Measurements from ENCODE around the gene TUBB2A. TPM values are rescaled to one million over a fixed set of nuclear protein-coding genes. Genes with fewer than 3 reads are reported as not detected.
"Not testable (repeated sequence)": the region's sequence is repeated elsewhere in the genome, so short reads cannot be mapped to it uniquely, and the experiment has no call there.

The TUBB2A gene
- total RNA-seq, 1 donor from 2014 or later, result 1,207 TPM

- DNase-seq, result not testable (repeated sequence)
Measured at GRCh38 chr6:3179945-3180344, 22.6 kb upstream of the TUBB2A start.

DNA sequence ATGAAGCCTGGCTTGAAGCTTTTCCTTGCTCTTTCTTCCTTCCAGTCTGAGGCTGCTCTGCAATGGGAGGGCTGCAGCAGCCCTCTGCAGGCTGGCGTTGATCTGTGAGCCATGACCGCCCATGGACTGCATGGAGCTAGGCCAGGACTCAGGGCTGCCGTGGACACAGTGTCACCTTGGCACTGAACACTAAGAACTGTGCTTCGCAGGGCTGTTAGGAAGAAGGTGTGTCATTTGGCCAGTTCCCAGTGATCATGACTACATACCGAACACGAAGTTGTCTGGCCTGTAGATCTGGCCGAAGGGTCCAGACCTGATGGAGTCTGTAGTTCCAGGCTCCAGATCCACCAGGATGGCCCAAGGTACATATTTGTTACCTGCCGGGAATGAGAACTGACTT lies 21.3 kb upstream of the TUBB2A start:
- not testable (repeated sequence) for DNase-seq

GRCh38 chr6:3176562-3177355 lies 19.4 kb upstream of the TUBB2A start:
- DNase-seq, result peak; percentile 62

DNA sequence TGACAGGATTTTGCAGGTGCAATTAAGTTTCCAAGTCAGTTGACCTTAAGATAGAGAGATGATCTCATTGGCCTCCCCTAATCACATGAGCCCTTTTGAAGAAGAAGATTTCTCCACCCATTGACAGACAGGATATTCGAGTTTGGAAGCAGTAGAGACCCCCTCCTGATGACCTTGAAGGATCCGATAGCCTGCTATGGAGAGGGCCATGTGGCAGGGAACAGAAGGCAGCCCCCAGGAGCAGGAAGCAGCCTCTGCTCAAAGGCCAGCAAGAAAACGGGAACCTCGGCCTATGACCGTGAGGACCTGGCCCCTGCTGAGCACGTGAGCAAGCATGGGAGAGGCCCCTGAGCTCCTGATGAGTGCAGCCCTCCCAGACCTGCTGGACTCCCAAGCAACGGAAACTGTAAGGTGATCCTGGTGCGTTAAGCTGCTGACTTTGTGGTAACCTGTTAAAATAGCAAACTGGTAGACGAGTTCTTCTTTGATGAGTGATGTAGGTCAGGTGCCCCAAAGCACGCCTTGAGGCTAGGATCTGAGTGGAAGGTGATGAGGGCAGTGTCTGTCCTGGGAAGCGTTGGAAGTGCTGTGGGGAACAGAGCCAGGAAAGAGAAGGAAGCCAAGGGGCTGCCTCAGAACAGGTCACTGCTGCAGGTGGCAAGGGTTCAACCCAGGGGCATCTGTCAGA lies 18.5 kb upstream of the TUBB2A start:
- no peak for DNase-seq

DNA sequence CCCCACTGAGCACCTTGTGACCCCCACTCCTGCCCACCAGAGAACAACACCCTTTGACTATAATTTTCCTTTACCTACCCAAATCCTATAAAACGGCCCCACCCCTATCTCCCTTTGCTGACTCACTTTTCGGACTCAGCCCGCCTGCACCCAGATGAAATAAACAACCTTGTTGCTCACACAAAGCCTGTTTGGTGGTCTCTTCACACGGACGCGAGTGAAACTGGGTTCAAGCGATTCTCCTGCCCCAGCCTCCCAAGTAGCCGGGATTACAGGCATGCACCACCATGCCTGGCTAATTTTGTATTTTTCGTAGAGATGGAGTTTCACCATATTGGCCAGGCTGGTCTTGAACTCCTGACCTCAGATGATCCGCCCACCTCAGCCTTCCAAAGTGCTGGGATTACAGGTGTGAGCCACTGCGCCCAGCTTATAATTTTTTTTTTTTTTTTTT lies 16.3 kb upstream of the TUBB2A start:
- DNase-seq, result not testable (repeated sequence)

GRCh38 chr6:3172789-3173188 lies 15.4 kb upstream of the TUBB2A start:
- not testable (repeated sequence) for DNase-seq

- not testable (repeated sequence) for DNase-seq
Measured at GRCh38 chr6:3171313-3172175, 14.2 kb upstream of the TUBB2A start.

DNA sequence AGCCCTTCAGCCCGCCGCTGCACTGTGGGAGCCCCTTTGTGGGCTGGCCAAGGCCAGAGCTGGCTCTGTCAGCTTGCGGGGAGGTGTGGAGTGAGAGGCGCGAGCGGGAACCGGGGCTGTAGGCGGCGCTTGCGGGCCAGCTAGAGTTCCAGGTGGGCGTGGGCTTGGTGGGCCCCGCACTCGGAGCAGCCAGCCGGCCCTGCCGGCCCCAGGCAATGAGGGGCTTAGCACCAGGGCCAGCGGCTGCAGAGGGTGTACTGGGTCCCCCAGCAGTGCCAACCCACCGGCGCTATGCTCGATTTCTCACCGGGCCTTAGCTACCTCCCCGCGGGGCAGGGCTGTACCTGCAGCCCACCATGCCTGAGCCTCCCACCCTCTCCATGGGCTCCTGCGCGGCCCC lies 13.3 kb upstream of the TUBB2A start:
- not testable (repeated sequence) for DNase-seq

DNA sequence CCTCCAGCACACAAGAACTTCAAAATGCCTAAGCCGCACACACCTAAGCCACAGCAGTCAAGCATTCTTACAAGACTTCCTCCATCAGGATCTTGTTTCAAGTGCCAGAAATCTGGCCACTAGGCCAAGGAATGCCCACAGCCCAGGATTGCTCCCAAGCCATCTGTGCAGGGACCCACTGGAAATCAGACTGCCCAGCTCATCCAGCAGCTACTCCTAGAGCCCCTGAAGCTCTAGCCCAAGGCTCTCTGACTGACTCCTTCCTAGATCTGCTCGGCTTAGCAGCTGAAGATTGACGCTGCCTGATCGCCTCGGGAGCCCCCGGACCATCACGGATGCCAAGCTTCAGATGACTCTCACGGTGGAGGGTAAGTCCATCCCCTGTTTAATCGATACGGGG lies 10.7 kb upstream of the TUBB2A start:
- not testable (repeated sequence) for DNase-seq

DNA sequence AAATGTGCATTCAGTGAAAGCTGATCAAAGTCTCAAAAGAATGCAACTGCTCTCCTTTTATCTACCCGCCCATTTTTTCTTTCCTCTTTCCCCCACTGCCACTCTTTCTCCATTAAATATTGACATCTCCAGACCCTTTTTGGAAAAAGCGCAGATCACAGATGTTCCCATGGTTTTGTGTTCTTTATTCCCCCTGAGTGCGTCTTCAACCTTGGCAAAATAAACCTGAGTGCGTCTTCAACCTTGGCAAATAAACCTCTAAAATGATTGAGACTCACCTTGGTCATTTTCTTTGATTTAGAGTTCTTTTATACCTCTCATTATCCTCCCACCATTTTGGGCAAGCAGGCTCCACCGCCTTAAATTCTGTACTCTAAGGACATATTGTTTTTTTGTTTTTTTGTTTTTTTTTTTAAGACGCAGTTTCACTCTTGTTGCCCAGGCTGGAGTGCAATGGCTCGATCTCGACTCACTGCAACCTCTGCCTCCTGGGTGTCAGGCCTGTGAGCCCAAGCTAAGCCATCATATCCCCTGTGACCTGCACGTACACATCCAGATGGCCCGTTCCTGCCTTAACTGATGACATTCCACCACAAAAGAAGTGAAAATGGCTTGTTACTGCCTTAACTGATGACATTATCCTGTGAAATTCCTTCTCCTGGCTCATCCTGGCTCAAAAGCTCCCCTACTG lies 9.3 kb upstream of the TUBB2A start:
- not testable (repeated sequence) for DNase-seq

GRCh38 chr6:3165631-3166534 lies 8.5 kb upstream of the TUBB2A start:
- DNase-seq, result no peak

- no peak for DNase-seq
Measured at GRCh38 chr6:3164388-3164787, 7.0 kb upstream of the TUBB2A start.

DNA sequence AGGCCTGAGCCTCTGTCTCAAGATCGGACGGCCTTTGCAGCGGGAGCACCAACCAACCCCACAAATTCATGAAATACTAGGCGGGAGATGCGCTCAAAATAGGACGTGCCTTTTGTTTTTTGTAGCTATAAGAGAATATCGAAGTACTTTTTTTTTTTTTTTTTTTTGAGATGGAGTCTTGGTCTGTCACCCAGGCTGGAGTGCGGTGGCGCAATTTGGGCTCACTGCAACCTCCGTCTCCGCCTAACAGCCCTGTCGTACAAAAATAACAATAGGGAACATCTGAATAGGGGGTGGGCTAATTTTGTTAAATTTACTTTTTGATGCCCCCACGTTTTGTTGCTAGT lies 5.9 kb upstream of the TUBB2A start:
- no peak for DNase-seq

GRCh38 chr6:3162565-3163247 lies 5.4 kb upstream of the TUBB2A start:
- peak; percentile 42 for DNase-seq

DNA sequence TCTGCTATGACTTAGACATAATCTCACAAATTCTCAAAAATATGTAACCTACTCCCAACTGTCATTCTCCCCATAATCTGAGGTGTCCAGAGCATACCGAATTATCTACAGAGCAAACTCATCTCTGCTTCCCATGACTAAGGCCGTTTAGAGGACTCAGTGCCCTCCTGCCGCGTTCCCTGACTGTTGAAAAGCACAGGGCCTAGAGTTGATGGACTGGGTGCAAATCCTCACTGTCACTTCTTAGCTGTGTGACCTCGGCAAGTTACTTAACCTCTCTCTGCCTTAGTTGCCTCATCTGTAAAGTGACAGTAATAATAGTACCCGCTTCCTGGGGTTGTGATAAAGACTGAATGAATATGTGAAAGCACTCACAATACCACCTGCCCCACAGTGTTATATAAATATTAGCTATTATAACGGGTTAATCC lies 4.7 kb upstream of the TUBB2A start:
- no peak for DNase-seq

- peak; percentile 56 for DNase-seq
Measured at GRCh38 chr6:3159805-3160781, 2.7 kb upstream of the TUBB2A start.

DNA sequence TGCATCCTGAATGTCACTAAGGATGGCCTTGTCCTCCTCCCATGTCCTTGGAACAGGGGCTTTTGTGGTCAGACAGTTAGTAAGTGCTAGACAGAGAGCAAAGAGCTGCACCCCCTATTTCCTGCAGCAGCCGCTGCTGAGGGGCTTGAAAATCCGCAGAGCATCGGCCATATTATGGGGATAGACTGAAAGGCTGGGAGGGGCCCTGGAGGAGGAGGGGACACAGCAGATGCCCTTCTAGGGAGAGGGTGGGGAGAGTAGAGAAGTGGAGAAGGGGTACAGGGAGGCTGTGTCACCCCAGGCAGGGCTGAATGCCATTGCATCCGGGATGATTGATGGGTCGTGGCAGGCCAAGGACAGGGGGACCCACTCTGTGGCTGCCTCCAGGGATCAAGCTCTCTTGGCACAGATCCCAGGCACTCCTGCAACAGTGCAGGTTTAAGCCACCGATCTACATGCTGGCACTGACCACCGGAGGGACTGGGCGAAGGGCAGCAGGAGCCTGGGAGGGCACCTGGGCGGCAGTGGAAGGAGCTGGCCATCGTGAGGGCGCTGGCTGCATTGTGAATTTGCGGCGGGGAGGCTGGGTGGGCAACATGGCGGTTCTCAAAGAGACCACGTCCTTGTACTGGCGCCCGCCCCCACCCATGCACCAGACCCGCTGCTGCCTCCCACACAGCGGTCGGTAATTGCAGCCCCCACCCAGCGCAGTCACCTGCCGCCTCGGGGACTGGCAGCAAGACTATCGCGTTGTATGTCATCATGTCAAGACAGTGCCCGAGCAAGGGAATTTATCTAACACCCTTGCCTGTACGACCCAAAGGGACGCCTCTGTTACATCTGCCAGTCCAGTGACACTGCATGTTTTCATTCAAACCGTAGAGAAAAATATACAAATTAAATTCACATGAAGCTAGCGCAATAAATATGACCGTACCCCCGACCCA lies 887 bp downstream of the TUBB2A start:
- not testable (repeated sequence) for DNase-seq

DNA sequence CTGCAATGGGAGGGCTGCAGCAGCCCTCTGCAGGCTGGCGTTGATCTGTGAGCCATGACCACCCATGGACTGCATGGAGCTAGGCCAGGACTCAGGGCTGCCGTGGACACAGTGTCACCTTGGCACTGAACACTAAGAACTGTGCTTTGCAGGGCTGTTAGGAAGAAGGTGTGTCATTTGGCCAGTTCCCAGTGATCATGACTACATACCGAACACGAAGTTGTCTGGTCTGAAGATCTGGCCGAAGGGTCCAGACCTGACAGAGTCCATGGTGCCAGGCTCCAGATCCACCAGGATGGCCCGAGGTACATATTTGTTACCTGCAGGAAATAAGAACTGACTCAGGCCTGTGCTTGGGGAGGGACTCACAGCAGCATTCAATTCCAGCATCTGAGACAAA lies 1.9 kb downstream of the TUBB2A start:
- DNase-seq, result not testable (repeated sequence)
